Vagina (tissue), 2 donors: ENCODE measurements around the gene PTPRD.

Experiments
- CTCF ChIP-seq, 3 experiments: fragments of 450-650 bp in 2 of 3; fragments of 200-600 bp in 1 of 3; sonication (generic) in 1 of 3; IDR thresholded peaks; one replicate each; pipeline ENCODE4 v1.5.1; 2017 to 2019; ENCODE audit warnings: antibody characterized with exemption in 3 of 3, mild to moderate bottlenecking in 2 of 3, moderate library complexity in 2 of 3
- POLR2A ChIP-seq, 2 donors: fragments of 450-650 bp; IDR thresholded peaks; one replicate each; pipeline ENCODE4 v1.6.1; 2017; ENCODE audit warnings: antibody characterized with exemption in 2 of 2, mild to moderate bottlenecking in 2 of 2, moderate library complexity in 2 of 2
- POLR2AphosphoS5 ChIP-seq, 2 donors: sonication (generic); formaldehyde crosslinking; IDR thresholded peaks; one replicate each; pipeline ENCODE4 v1.9.0; 2017; ENCODE audit warnings: antibody characterized with exemption in 2 of 2, mild to moderate bottlenecking in 2 of 2, low read depth in 1 of 2; ENCODE audit not compliant: insufficient read depth in 1 of 2

- TF ChIP-seq POLR2A (IDR thresholded peaks at IDR 0.05) (no peak), CTCF (IDR thresholded peaks at IDR 0.05) (no peak), POLR2AphosphoS5 (IDR thresholded peaks at IDR 0.05; ENCODE audit: insufficient read depth in 1 of 2, low read depth in 1 of 2) (no peak)
Measured at GRCh38 chr9:8680157-8680556, 1932.6 kb downstream of the PTPRD start.
